ENCODE results near the gene IL17A.

DNA sequence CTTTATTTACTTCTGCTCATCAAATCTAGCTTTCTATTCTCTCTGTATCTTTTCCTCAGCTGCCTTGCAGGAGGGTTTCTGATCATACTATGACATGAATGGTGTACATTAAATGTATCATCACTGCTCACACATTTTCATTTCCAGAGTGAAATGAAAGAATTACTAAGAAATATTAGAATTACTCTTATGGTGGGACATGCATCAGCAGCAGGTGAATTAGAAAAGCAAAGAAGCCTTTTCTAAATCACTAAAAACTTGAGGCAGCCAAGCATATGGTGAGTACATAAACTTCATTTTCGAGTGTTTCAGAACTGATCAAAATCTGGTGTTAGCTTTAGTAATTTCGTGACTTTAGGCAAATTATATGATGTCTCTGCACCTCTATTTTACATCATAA lies 23.6 kb downstream of the IL17A start:
- TF ChIP-seq CTCF (conservative IDR thresholded peaks at IDR 0.05 in 1 of 2, IDR thresholded peaks at IDR 0.05 in 1 of 2; ENCODE audit: low read depth in 1 of 2, low read length in 2 of 2) (no peak), EZH2 (IDR thresholded peaks at IDR 0.05; ENCODE audit: low read length, missing control alignments) (no peak)
